ENCODE results near the gene ENTPD5.

- TF ChIP-seq SMC3 (conservative IDR thresholded peaks at IDR 0.05; ENCODE audit: poor library complexity) (no peak), CTCF (IDR thresholded peaks at IDR 0.05; ENCODE audit: poor library complexity, severe bottlenecking) (no peak), POLR2AphosphoS5 (IDR thresholded peaks at IDR 0.05) (no peak), EP300 (conservative IDR thresholded peaks at IDR 0.05; ENCODE audit: poor library complexity, severe bottlenecking) (no peak)
Measured at GRCh38 chr14:74048281-74048680, 29.2 kb upstream of the ENTPD5 start.
